Measurements from ENCODE around the gene ABCC11.
"Not testable (repeated sequence)": the region's sequence is repeated elsewhere in the genome, so short reads cannot be mapped to it uniquely, and the experiment has no call there.

DNA sequence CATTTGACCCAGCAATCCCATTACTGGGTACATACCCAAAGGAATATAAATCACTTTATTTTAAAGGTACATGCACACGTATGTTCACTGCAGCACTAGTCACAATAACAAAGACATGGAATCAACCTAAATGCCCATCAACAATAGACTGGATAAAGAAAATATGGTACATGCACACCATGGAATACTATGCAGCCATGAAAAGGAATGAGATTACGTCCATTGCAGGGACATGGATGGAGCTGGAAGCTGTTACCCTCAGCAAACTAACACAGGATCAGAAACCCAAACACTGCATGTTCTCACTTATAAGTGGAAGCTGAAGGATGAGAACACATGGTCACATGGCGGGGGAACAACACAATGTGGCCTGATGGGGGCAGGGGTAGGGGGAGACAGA, 7.2 kb downstream of the ABCC11 start:
- not testable (repeated sequence) for TF ChIP-seq CTCF (IDR thresholded peaks at IDR 0.05 in 4 of 5, conservative IDR thresholded peaks at IDR 0.05 in 1 of 5); POLR2A (IDR thresholded peaks at IDR 0.05)

All from gastrocnemius medialis (tissue), 4 donors.